ENCODE data around the gene DDHD1. TPM values are rescaled to one million over a fixed set of nuclear protein-coding genes. Genes with fewer than 3 reads are reported as not detected.

Gene DDHD1
- polyA plus RNA-seq, 1 of the 3 experiments (the other 2 are of a cell fraction) = 1.9 TPM

DNA sequence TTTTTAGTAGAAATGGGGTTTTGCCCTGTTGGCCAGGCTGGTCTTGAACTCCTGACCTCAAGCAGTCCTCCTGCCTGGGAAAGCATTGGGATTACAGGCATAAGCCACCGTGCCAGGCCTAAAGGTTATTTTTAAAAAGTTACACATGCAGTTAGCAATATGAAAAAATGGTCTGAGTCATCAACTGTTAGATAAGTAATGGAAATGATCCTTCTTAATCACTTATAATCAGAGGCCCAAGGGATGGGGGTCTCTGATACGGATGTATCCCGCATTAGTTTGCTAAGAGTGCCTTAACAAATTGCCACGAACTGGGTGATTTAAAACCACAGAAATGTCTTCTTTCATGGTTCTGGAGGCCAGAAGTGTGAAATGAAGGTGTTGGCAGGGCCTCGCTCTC lies 148.1 kb downstream of the DDHD1 start:
- Histone ChIP-seq H4K20me1 (ENCODE audit: insufficient read depth) (no peaks in the 10 kb centered on the region), H3K36me3 (replicated peaks in 1 of 2; ENCODE audit: control insufficient read depth in 1 of 2, insufficient read depth in 2 of 2, low read length in 1 of 2) (no peaks in the 10 kb centered on the region), H3F3A (replicated peaks; ENCODE audit: insufficient read depth) (no peaks in the 10 kb centered on the region), H3K4me1 (ENCODE audit: control insufficient read depth in 1 of 2, insufficient read depth in 2 of 2, low read depth in 1 of 2, low read length in 1 of 2) (no peaks in the 10 kb centered on the region; a peak in 1 of 4 replicates), H3K9ac (no peak overlapping the region), H2AFZ (ENCODE audit: low read depth) (no peak overlapping the region), H3K27me3 (ENCODE audit: insufficient read depth) (no peaks in the 10 kb centered on the region), H3K4me2 (no peak overlapping the region), H3K79me2 (ENCODE audit: insufficient read depth) (no peaks in the 10 kb centered on the region), H3K9me3 (no peaks in the 10 kb centered on the region), H3K4me3 (ENCODE audit: low read depth in 2 of 2, low read length in 1 of 2) (no peak overlapping the region), H3K9me2 (no peaks in the 10 kb centered on the region), H3K27ac (ENCODE audit: low read depth in 2 of 2, low read length in 1 of 2) (no peak overlapping the region)
- TF ChIP-seq, protein P1, sequence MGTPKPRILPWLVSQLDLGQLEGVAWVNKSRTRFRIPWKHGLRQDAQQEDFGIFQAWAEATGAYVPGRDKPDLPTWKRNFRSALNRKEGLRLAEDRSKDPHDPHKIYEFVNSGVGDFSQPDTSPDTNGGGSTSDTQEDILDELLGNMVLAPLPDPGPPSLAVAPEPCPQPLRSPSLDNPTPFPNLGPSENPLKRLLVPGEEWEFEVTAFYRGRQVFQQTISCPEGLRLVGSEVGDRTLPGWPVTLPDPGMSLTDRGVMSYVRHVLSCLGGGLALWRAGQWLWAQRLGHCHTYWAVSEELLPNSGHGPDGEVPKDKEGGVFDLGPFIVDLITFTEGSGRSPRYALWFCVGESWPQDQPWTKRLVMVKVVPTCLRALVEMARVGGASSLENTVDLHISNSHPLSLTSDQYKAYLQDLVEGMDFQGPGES (IDR thresholded peaks at IDR 0.05; ENCODE audit: low read depth, low read length) = no peak
- TF ChIP-seq NFIC (IDR thresholded peaks at IDR 0.05; ENCODE audit: borderline replicate concordance) (no peak), CHD2 (IDR thresholded peaks at IDR 0.05; ENCODE audit: low read length, partially characterized antibody) (no peak), ZBTB33 (IDR thresholded peaks at IDR 0.05; ENCODE audit: borderline replicate concordance, low read depth) (no peak), TCF12 (IDR thresholded peaks at IDR 0.05) (no peak), GABPA (IDR thresholded peaks at IDR 0.05; ENCODE audit: low read depth) (no peak), USF1 (IDR thresholded peaks at IDR 0.05; ENCODE audit: borderline replicate concordance, low read depth) (no peak), RCOR1 (IDR thresholded peaks at IDR 0.05; ENCODE audit: low read length) (no peak), JUND (IDR thresholded peaks at IDR 0.05) (no peak), EP300 (IDR thresholded peaks at IDR 0.05; ENCODE audit: borderline replicate concordance in 1 of 2, low read depth in 1 of 2, low read length in 1 of 2) (no peak), MEF2A (IDR thresholded peaks at IDR 0.05; ENCODE audit: borderline replicate concordance, low read depth) (no peak), ELF1 (IDR thresholded peaks at IDR 0.05) (no peak)
- TF ChIP-seq, protein P2, sequence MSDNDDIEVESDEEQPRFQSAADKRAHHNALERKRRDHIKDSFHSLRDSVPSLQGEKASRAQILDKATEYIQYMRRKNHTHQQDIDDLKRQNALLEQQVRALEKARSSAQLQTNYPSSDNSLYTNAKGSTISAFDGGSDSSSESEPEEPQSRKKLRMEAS (IDR thresholded peaks at IDR 0.05; ENCODE audit: low read depth) = no peak
- TF ChIP-seq, protein P3, sequence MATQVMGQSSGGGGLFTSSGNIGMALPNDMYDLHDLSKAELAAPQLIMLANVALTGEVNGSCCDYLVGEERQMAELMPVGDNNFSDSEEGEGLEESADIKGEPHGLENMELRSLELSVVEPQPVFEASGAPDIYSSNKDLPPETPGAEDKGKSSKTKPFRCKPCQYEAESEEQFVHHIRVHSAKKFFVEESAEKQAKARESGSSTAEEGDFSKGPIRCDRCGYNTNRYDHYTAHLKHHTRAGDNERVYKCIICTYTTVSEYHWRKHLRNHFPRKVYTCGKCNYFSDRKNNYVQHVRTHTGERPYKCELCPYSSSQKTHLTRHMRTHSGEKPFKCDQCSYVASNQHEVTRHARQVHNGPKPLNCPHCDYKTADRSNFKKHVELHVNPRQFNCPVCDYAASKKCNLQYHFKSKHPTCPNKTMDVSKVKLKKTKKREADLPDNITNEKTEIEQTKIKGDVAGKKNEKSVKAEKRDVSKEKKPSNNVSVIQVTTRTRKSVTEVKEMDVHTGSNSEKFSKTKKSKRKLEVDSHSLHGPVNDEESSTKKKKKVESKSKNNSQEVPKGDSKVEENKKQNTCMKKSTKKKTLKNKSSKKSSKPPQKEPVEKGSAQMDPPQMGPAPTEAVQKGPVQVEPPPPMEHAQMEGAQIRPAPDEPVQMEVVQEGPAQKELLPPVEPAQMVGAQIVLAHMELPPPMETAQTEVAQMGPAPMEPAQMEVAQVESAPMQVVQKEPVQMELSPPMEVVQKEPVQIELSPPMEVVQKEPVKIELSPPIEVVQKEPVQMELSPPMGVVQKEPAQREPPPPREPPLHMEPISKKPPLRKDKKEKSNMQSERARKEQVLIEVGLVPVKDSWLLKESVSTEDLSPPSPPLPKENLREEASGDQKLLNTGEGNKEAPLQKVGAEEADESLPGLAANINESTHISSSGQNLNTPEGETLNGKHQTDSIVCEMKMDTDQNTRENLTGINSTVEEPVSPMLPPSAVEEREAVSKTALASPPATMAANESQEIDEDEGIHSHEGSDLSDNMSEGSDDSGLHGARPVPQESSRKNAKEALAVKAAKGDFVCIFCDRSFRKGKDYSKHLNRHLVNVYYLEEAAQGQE (IDR thresholded peaks at IDR 0.05; ENCODE audit: low read depth, low read length) = no peak
- ChIA-PET CTCF (no interaction called here), POLR2A (no interaction called here)
- WGBS (ENCODE audit: low lambda C conversion rate) = 93% methylated on average over 5 of the region's 5 CpGs
- no peak for DNase-seq

Data from SK-N-SH (cell line).